SH-SY5Y (cell line): ENCODE results near the gene ICAM2.

Experiments used
- GATA2 ChIP-seq: IDR thresholded peaks from 2 replicates; pipeline ENCODE4 v1.6.1; 2011; ENCODE audit warnings: mild to moderate bottlenecking, low read depth, low read length
- GATA3 ChIP-seq: IDR thresholded peaks from 2 replicates; pipeline ENCODE4 v1.6.1; 2011; ENCODE audit warnings: low read depth, mild to moderate bottlenecking, low read length, moderate library complexity

DNA sequence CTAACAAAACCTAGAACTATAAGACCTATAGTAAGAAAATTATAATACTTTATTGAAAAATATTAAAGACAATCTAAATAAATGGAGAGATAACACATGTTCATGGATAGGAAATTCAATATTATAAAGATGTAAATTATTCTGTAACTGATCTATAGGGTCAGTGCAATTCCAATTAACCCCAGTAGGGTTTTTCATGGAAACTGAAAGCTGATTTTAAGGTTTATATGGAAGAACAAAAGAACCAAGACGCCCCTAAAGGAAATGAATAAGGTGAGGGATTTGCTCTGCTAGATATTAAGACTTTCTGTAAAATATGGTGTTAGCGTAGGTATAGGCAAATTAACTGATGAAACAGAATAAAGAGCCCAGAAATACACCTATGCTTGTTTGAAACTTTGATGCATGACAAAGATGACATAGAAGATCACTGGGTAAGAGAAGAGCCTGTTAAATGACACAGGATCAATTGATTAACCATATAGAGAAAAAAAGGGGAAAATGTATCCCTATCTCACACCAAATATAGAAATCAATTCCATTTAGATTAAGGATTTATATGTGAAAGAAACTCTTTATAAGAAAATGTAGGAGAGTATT is 3.0 kb downstream of the ICAM2 start:
- no peak for TF ChIP-seq GATA3
- TF ChIP-seq GATA2, result no peak
